Central memory CD8-positive, alpha-beta T cell (primary cell): ENCODE measurements around the gene IL17RD.

Experiments
- ATAC-seq: fragments of 150-1000 bp; cut with Tn5 transposase; replicated peaks from 2 replicates; pipeline ENCODE4 v1.10.0; 2022; ENCODE audit warnings: mild to moderate bottlenecking, moderate FRiP score, moderate number of reproducible peaks; ENCODE audit not compliant: poor library complexity, severe bottlenecking; ENCODE audit errors: extremely low read depth
- DNase-seq, 2 donors: peaks; one replicate each; pipeline ENCODE4 v3.0.0; 2021; ENCODE audit warnings: low spot score in 2 of 2
- H3K27ac Mint-ChIP-seq: one replicate; pipeline ENCODE4 v1.8.0; 2022; ENCODE audit warnings: low read depth, mild to moderate bottlenecking, moderate library complexity, mixed read lengths
- H3K27me3 Mint-ChIP-seq: one replicate; pipeline ENCODE4 v1.8.0; 2022; ENCODE audit warnings: mixed read lengths
- H3K36me3 Mint-ChIP-seq: one replicate; pipeline ENCODE4 v1.8.0; 2022; ENCODE audit warnings: mild to moderate bottlenecking, moderate library complexity, mixed read lengths; ENCODE audit not compliant: insufficient read depth
- H3K4me1 Mint-ChIP-seq: one replicate; pipeline ENCODE4 v1.8.0; 2022; ENCODE audit warnings: mixed read lengths
- H3K4me3 Mint-ChIP-seq: one replicate; pipeline ENCODE4 v1.8.0; 2022; ENCODE audit warnings: mild to moderate bottlenecking, moderate library complexity, mixed read lengths
- H3K9me3 Mint-ChIP-seq: one replicate; pipeline ENCODE4 v1.8.0; 2022; ENCODE audit warnings: mixed read lengths

Gene IL17RD

DNA sequence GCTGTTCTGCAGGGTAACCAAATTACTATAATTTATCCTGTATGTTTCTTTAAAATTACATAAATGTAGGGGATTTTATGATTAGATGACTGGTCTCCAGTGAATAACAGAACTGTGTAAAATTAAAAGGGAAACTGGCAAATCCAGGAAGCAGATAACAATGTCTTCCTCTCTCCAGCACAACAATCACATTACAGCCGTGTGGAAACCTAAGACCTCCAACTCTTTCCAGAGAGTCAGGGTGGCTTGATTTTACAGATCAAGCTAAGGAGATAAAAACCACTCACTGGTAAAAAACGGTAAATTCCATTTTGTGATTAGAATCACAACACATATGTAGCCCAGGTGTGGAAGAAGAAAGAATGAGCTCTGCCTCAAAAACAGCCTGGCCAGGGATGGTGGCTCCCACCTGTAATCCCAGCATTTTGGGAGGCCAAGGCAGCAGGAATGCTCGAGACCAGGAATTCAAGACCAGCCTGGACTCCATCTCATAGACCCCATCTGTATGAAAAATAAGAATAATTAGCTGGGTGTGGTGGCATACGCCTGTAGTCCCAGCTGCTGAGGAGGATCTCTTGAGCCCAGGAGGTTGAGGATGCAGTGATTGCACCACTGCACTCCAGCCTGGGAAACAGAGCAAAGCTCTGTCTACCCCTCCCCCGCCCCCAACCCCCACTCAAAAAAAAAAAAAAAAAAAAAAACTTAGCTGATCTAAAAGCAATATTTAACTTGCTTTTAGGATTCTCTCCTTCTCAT is 29.0 kb downstream of the IL17RD start:
- Mint-ChIP-seq H3K9me3 (no peaks in the 10 kb centered on the region), H3K36me3 (no peaks in the 10 kb centered on the region), H3K27me3 (peaks cover 32% of the 10 kb centered on the region), H3K4me3 (no peak overlapping the region), H3K27ac (no peak overlapping the region), H3K4me1 (no peaks in the 10 kb centered on the region)
- DNase-seq (no peak), ATAC-seq (no peak)

GRCh38 chr3:57133157-57133556 is 32.0 kb downstream of the IL17RD start:
- Mint-ChIP-seq H3K4me3 (no peak overlapping the region), H3K27ac (no peak overlapping the region), H3K4me1 (no peaks in the 10 kb centered on the region), H3K27me3 (peaks cover 18% of the 10 kb centered on the region), H3K36me3 (no peaks in the 10 kb centered on the region), H3K9me3 (no peaks in the 10 kb centered on the region)
- DNase-seq (no peak), ATAC-seq (no peak)

GRCh38 chr3:57132674-57133073 is 32.5 kb downstream of the IL17RD start:
- Mint-ChIP-seq H3K4me1 (no peaks in the 10 kb centered on the region), H3K9me3 (no peaks in the 10 kb centered on the region), H3K4me3 (no peak overlapping the region), H3K27me3 (peaks cover 14% of the 10 kb centered on the region), H3K27ac (no peak overlapping the region), H3K36me3 (no peaks in the 10 kb centered on the region)
- ATAC-seq (no peak), DNase-seq (no peak)

- ATAC-seq, result no peak
- no peak overlapping the region for H3K27ac Mint-ChIP-seq
Observed at GRCh38 chr3:57131210-57131588, 34.0 kb downstream of the IL17RD start.

GRCh38 chr3:57130571-57131209 is 34.5 kb downstream of the IL17RD start:
- Mint-ChIP-seq H3K36me3 (no peaks in the 10 kb centered on the region), H3K4me1 (no peaks in the 10 kb centered on the region), H3K9me3 (no peaks in the 10 kb centered on the region), H3K27ac (no peak overlapping the region), H3K27me3 (no peaks in the 10 kb centered on the region), H3K4me3 (no peak overlapping the region)
- DNase-seq, result no peak
- ATAC-seq, result no peak

More at GRCh38 chr3:57131210-57131588, 34.0 kb downstream of the IL17RD start:
- H3K27me3 Mint-ChIP-seq, result no peaks in the 10 kb centered on the region
- H3K36me3 Mint-ChIP-seq, result no peaks in the 10 kb centered on the region
- DNase-seq, result no peak
- H3K4me1 Mint-ChIP-seq, result no peaks in the 10 kb centered on the region
- no peaks in the 10 kb centered on the region for H3K9me3 Mint-ChIP-seq
- no peak overlapping the region for H3K4me3 Mint-ChIP-seq

DNA sequence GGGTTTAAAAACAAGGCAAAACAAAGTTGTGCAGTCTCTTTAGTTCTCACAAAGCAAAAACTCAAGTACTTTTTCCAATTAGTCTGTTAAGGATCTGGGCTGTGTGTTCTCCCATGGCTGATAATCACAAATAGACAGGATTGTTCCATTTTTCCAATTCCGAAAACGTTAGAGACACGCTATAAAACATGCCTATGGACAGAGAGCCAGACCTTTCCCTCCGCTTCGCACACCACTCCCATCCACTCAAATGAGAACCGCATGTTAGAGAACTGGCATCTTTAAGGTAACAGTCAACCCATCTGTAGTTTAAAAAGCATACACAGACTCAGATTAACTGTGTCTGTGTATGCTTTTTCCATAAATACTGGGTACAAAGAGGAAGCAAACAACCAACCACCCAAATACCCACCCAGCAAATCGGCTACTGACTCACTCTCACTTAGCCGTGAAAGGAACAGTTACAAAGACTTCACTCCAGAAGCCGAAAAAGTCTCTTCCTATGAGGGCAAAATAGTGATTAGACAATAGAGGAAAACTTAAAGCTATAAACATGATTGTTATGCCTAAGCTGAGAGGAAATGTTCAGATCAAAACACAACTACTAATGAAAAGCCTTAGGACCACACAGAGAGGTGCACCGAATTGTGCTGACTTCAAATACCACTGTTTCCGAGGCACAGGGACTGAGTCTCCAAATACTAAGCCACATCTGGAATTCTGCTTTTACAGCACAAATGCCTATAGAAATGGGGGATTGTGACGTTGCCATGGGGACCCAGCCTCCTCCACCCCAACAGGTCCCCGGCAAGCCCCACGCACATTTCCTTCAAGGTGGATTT is 36.1 kb downstream of the IL17RD start:
- no peaks in the 10 kb centered on the region for H3K4me1 Mint-ChIP-seq
- no peaks in the 10 kb centered on the region for H3K27me3 Mint-ChIP-seq
- no peaks in the 10 kb centered on the region for H3K9me3 Mint-ChIP-seq
- DNase-seq (no peak), ATAC-seq (no peak)
- H3K27ac Mint-ChIP-seq, result no peak overlapping the region
- H3K4me3 Mint-ChIP-seq, result no peak overlapping the region
- no peaks in the 10 kb centered on the region for H3K36me3 Mint-ChIP-seq

DNA sequence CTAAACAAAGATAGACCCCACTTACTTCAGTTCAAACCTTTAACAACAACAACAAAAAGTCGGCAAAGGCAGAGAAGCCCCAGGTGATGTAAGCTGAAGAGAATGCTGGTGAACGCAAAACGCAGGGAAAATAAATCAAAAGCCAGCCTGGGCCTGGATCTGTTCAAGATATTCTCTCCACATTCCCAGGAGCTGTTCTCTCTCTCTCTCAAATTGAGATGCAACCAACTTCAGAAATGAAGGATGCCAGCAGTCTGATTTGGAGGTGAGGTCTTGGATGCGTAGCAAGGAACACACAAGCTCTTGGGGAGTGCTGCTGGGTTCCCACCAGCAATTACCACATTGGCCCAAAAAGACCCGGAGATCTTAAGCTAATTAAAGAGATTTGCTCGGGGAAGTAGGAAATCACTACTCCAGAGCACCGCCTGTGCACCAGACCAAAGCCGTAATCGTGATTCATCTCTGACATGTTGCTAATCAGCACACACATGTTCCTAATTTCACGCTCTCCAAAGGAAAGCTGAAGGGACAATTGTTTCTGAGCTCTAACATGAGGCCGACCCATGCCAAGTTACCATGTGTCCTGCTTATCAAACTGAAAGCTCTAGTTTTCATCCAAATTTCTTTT is 37.1 kb downstream of the IL17RD start:
- Mint-ChIP-seq H3K4me3 (no peak overlapping the region), H3K36me3 (no peaks in the 10 kb centered on the region), H3K27ac (no peak overlapping the region), H3K9me3 (no peaks in the 10 kb centered on the region), H3K4me1 (no peaks in the 10 kb centered on the region), H3K27me3 (peaks cover 8% of the 10 kb centered on the region)
- DNase-seq (no peak), ATAC-seq (no peak)

DNA sequence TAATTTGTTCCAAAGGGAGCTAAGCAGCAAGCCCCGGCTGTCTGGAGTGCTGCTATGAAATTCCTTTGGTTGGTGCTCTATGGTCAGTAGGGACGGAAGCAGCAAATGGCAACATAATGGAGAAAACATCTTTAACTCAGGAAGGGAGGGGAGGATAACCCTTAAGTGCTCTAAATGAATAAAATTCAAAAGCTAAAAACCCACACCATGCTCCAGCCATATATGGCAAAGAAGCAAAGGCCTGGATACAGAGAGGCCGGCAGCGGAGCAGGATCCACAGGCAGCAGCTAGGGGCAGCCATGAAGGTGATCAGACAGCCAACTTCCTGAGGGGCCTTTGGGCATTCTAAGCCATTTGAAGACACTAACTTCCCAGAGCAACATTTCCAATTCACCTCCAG is 38.9 kb downstream of the IL17RD start:
- Mint-ChIP-seq H3K4me3 (no peak overlapping the region), H3K27ac (no peak overlapping the region), H3K4me1 (no peaks in the 10 kb centered on the region), H3K9me3 (no peaks in the 10 kb centered on the region), H3K27me3 (peaks cover 19% of the 10 kb centered on the region), H3K36me3 (no peaks in the 10 kb centered on the region)
- no peak for DNase-seq
- no peak for ATAC-seq

GRCh38 chr3:57120451-57121174 is 44.5 kb downstream of the IL17RD start:
- ATAC-seq, result no peak
- no peaks in the 10 kb centered on the region for H3K9me3 Mint-ChIP-seq
- no peak for DNase-seq
- H3K36me3 Mint-ChIP-seq, result no peaks in the 10 kb centered on the region
- H3K27me3 Mint-ChIP-seq, result peaks cover 28% of the 10 kb centered on the region
- H3K4me3 Mint-ChIP-seq, result no peak overlapping the region
- no peaks in the 10 kb centered on the region for H3K4me1 Mint-ChIP-seq
- H3K27ac Mint-ChIP-seq, result no peak overlapping the region

DNA sequence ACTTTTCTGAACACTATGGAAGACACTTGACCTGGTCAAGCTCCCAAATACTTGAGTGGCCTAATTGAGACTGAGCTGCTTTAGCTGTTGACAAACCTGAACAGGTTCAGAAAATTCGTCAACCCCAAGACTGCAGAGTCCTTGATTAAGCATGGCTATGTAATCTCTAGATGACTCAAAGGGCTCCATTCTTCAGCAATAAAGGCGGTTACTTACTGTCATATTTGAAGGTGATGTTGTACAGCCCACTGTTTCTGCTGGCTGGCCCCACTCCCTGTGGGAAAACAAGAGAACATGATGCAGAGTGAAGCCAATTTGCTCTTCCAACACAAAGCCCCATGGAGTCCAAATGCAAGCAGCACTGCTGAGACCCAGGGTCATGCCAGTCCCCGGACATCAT is 45.1 kb downstream of the IL17RD start:
- H3K36me3 Mint-ChIP-seq, result no peaks in the 10 kb centered on the region
- no peaks in the 10 kb centered on the region for H3K4me1 Mint-ChIP-seq
- no peak overlapping the region for H3K27ac Mint-ChIP-seq
- H3K4me3 Mint-ChIP-seq, result no peak overlapping the region
- H3K27me3 Mint-ChIP-seq, result peaks cover 28% of the 10 kb centered on the region
- H3K9me3 Mint-ChIP-seq, result no peaks in the 10 kb centered on the region
- ATAC-seq (no peak), DNase-seq (no peak)

DNA sequence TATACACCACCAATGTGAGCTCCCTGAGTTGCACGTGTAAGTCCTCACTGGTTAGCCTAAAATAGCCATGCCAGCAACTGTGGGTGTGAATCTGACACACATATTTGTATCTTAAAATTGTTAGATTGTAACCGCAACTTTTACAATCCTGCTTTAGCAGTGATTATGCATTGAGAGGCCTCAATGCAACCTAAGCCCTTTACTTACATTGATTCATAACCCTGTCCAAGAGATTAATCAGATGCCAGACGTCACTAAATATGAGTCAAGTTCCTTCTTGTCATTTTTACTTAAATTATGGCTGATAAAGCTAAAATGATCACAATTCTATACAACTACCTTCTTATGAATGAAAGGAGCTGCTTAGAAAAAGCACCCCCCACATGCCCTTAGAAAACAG is 46.9 kb downstream of the IL17RD start:
- no peaks in the 10 kb centered on the region for H3K4me1 Mint-ChIP-seq
- H3K9me3 Mint-ChIP-seq, result no peaks in the 10 kb centered on the region
- DNase-seq (no peak), ATAC-seq (no peak)
- no peaks in the 10 kb centered on the region for H3K36me3 Mint-ChIP-seq
- no peak overlapping the region for H3K27ac Mint-ChIP-seq
- H3K27me3 Mint-ChIP-seq, result peaks cover 23% of the 10 kb centered on the region
- no peak overlapping the region for H3K4me3 Mint-ChIP-seq

- Mint-ChIP-seq H3K27me3 (peaks cover 12% of the 10 kb centered on the region), H3K27ac (no peak overlapping the region), H3K9me3 (no peaks in the 10 kb centered on the region), H3K36me3 (no peaks in the 10 kb centered on the region), H3K4me3 (no peak overlapping the region), H3K4me1 (peaks cover 6% of the 10 kb centered on the region)
- no peak for ATAC-seq
- no peak for DNase-seq
Observed at GRCh38 chr3:57116501-57116900, 48.7 kb downstream of the IL17RD start.
